Mesenteric fat pad (tissue), 1 donor: Measurements from ENCODE around the gene NKD2. TPM values are rescaled to one million over a fixed set of nuclear protein-coding genes. Genes with fewer than 3 reads are reported as not detected.
A peak's percentile ranks its signal among the peaks of the same experiment; 100 is the strongest.

Source experiments
- DNase-seq: peaks from one replicate; pipeline ENCODE4 v3.0.0-alpha.2; 2020; ENCODE audit warnings: low spot score
- total RNA-seq: library from RNA; stranded (reverse); fragmentation: NEBNext Ultra II Directional; extraction: Animal tissue kit (Norgen Biotek cat#: 25700); gene quantifications from one replicate; pipeline ENCODE4 v1.2.1, GENCODE V29; 2021
- donor health status: DM: yes; HTN: yes; CAD: no.

Gene NKD2
- total RNA-seq, 1 donor from 2014 or later, result 17.1 TPM

DNA sequence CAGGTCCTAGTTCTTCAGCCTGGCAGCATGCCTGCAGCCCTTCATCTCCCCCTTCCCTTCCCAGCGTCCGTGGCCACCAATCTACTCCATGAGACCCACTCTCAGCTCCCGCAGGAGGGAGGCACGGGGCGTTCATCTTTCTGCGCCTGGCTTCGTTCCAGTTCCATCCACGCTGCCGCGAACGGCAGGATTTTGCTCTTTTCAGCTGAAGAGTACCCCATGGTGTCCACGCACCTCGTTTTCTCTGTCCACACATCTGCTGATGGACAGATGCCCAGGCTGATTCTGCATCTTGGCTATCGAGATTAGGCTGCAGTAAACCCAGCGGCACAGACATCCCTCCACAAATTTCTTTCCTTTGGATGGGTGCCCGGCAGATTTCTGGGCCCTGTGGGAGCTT is 30.5 kb upstream of the NKD2 start:
- DNase-seq, result no peak

- DNase-seq, result peak; percentile 77
These were observed 29.9 kb upstream of the NKD2 start for GRCh38 chr5:978693-979092.

DNA sequence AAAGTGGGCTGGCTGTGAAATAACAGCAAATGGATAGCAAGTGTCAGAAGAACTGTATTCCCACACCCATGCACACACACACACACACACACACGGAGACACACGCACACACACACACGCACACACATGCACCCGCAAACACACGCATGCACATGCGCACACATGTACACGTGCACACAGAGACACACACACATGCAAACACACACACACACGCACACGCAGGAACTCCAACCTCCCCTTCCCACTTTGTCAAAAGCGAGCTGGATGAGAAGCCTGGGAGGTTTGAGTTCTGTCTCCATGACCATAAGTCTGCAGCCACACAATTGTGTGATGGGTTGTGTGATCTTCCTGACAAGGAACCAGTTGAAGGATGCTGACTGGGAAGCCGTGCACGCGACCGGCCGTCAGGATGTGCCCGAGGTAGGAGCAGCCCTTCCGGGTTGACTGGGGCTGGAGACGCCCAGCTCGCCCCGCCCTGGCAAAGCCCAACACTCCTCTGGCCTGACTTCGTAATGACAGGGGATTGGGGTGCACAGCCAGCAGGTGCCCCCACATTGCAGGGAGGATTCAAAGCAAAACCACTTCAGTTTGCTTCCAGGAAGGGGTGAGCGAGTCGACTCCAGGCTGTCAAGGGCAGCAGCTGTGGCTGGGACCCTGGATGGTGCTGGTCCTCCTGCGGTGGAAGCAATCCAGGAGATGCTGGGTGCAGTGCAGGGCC is 29.3 kb upstream of the NKD2 start:
- DNase-seq, result peak; percentile 80

- DNase-seq, result peak; percentile 81
These were observed 28.5 kb upstream of the NKD2 start for GRCh38 chr5:980001-980588.

GRCh38 chr5:980966-981365 is 27.6 kb upstream of the NKD2 start:
- no peak for DNase-seq

GRCh38 chr5:981456-981855 is 27.1 kb upstream of the NKD2 start:
- DNase-seq, result no peak

- DNase-seq, result peak; percentile 81
These were observed 26.0 kb upstream of the NKD2 start for GRCh38 chr5:982377-983237.

DNA sequence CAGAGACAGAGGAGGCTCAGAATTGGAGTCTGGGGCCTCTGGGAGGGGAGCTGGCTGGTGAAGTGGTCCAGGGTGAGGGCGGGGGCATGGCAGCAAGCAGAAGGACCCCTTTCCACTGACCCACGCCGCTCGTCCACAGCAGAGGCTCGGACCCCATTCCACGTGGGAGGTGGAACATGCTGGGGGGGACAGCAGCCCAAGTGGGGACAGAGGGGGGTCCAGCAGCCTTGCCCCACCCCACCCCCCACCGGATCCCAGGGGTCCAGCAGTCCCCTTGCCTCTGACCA is 25.4 kb upstream of the NKD2 start:
- peak; percentile 71 for DNase-seq

- no peak for DNase-seq
These were observed 25.0 kb upstream of the NKD2 start for GRCh38 chr5:983568-983967.

- DNase-seq, result no peak
These were observed 23.8 kb upstream of the NKD2 start for GRCh38 chr5:984774-985173.

DNA sequence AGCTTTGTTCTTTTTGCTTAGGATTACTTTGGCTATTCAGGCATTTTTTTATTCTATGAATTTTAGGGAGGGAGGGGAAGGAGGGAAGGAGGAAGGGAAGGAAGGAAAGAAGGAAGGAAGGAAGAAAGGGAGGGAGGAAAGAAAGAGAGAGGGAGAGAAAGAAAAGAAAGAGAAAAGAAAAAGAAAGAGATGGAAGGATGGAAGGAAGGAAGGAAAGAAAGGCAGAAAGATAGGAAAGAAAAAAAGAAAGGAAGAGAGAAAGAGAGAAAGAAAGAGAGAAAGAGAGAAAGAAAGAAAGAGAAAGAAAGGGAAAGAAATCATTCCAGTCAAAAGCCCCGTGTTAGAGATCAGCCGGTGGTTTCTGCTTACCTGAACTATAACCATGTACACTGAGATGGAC is 20.8 kb upstream of the NKD2 start:
- no peak for DNase-seq

GRCh38 chr5:988322-988721 is 20.3 kb upstream of the NKD2 start:
- DNase-seq, result no peak

- peak; percentile 90 for DNase-seq
These were observed 18.6 kb upstream of the NKD2 start for GRCh38 chr5:989961-990530.

GRCh38 chr5:991472-992267 is 16.9 kb upstream of the NKD2 start:
- peak; percentile 80 for DNase-seq

- DNase-seq, result no peak
These were observed 14.4 kb upstream of the NKD2 start for GRCh38 chr5:994272-994607.

DNA sequence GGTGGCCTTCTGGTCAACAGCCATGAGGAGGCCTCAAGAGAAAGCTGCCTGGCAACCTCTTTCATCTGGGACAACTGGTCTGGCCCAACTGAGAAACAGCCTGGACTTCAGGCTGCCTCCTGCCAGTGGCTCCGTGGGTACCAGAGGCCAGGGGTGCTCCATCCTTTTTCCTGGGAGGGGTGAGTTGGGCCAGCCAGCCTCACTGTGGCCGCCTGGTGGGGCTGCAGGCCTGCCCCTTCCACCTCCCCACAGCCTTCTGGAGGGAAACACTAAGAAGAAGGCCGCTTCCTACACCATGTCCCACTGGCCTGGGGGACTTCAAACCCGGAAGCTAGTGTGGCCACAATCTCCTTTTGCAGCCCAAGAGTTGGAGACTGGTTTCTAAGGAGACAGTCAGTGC is 13.8 kb upstream of the NKD2 start:
- no peak for DNase-seq

GRCh38 chr5:995318-995717 is 13.3 kb upstream of the NKD2 start:
- DNase-seq, result peak; percentile 76

DNA sequence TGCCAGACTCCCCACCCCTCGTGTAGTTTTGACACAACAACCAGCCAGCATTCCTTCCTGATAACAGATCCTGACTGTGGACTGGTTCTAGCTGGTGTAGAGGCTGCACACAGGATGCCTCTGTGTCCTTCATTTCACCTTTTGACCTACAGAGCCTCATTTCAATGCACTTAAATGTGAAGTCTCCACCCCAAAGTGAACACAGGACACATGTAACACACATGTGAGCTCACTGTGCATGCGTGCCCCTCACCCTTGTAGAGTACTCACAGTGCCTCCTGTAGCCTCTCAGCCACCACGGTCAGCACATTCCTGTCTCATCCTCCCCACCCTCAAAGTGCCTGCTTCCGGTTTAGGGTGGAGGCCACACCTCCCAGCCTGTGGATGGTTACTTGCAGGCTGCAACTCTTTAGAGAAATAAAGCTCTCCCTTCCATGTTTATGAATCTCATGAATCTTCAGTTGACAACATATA is 11.6 kb upstream of the NKD2 start:
- DNase-seq, result peak; percentile 69

DNA sequence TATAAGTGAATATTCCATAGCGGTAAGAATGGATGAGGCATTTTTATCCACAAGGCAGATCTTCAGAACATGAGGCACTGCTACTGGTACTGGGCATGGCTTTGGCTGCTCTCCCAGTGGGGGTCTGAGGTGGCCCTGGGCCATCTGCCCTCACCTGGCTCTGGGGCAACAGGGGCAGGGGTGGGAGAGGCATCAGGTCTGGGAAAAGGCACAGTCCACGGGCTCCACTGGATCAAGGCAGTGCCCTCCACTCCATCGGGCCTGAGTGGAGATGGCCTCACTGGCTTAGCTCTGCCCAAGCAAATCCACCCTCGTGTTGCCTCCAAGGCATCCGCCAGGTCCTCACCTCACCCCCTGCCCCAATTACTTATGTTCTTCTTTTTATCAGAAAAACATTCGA is 10.9 kb upstream of the NKD2 start:
- DNase-seq, result peak; percentile 71

DNA sequence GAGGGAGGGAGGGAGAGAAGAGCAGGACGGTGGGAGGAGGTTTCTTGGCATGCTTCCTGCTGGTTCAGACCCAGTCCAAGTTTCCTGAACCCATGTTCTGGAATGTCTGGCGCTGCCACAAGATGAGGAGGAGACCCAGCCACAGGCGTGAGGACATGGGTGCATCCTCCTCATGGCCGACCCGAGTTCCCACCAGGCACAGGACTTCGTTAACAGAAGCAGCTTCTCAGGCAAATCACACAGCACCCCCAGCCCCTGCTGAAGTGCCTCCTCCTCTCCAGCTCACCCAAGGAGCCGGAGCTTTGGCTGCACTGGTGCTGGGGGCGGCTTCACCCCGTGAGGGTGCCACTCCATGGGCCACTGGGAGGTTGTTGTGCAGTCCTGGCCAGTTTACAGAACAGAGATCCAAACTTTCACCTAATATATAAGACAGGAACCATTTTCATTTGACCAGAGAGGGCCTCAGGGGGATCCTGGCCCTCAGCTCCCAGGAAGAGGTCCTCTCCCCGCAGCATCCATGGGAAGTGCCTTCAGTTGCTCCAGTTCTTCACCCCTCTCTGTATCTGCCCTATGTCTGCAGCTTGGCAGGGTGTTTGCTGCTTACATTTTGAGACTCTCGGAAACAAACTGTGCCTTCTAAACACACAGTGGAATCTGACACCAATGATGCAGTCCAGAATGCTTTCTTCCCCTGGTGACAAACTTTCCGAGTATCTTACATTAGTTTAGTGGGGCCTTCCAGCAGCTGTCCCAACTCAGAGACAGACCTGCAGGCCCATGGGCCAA is 10.2 kb upstream of the NKD2 start:
- peak; percentile 85 for DNase-seq
